ENCODE measurements around the gene BAZ1A. TPM values are rescaled to one million over a fixed set of nuclear protein-coding genes. Genes with fewer than 3 reads are reported as not detected.

BAZ1A gene
- total RNA-seq, 1 donor from 2014 or later = 5.6 TPM

- intact Hi-C loops (cut with DNase I) = no loop called here
- ATAC-seq (no peak), DNase-seq (ENCODE audit: missing footprints) (no peak)
Measured at GRCh38 chr14:34797747-34798583, 77.2 kb downstream of the BAZ1A start.

- intact Hi-C loops (cut with DNase I) = no loop called here
- DNase-seq (ENCODE audit: missing footprints) (no peak), ATAC-seq (no peak)
Measured at GRCh38 chr14:34796902-34797301, 78.3 kb downstream of the BAZ1A start.

DNA sequence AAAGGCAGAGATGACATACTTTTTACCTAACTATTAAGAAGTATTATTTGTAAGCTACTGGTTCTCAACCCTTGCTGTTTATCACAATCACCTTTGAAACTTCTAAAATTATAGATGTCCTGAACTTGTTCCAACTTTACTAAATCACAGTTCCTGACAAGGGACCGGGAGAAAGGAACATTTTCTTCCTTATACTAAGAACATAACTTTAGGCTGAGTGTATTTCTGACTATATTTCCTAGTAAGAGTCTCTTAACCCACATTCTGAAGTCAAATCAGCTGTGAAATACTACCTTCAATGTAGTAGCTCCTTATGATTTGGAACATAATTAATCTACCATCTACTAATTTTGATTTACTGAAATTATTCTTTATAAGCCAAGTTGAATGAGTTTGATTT is 80.2 kb downstream of the BAZ1A start:
- intact Hi-C loops (cut with DNase I) = no loop called here

GRCh38 chr14:34794217-34794616 is 80.9 kb downstream of the BAZ1A start:
- DNase-seq (ENCODE audit: missing footprints) (no peak), ATAC-seq (no peak)
- intact Hi-C loops (cut with DNase I) = no loop called here

More for the DNA sequence above, 80.2 kb downstream of the BAZ1A start:
- ATAC-seq (no peak), DNase-seq (ENCODE audit: missing footprints) (no peak)

GRCh38 chr14:34792598-34792997 is 82.6 kb downstream of the BAZ1A start:
- intact Hi-C loops (cut with DNase I) = no loop called here
- ATAC-seq = no peak
- DNase-seq (ENCODE audit: missing footprints) = no peak

DNA sequence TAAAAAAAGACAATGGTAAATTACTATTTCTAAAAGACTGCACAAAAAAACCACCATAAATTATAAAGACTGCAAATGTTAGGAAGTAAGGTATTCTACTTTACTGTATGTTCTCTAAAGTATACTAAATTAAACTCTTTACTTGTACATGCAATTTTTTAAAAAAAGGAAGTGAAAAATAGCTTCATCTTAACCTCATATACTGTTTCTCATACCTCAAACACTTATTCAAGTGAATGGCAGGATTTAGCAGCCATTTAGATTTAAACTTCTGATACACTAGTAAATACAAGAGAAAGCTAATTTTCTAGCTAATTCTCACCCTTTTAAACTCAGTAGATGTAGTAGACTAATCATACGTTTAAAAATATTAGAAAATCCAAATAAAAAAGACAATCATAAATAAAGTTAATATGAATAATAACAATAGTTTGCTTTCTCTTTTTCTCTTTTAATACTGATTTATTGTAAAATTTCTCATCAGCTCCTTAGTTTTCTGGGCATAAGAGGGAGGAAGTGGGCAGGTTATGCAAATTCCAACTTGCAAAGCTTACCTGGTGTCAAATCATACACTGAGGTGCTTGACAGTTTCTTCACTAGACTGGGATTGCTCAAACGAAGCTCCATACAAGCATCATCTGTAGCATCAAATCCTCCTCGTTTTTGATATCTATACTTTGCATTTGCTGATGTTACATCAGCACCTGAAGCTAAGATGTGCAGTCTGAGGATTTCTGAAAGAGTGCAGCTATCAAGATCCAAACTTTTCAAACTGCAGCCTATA is 89.7 kb downstream of the BAZ1A start:
- intact Hi-C loops (cut with DNase I) = no loop called here
- no peak for DNase-seq (ENCODE audit: missing footprints)
- no peak for ATAC-seq

- intact Hi-C loops (cut with DNase I) = no loop called here
- ATAC-seq = no peak
Measured at GRCh38 chr14:34782031-34782430, 93.1 kb downstream of the BAZ1A start.

DNA sequence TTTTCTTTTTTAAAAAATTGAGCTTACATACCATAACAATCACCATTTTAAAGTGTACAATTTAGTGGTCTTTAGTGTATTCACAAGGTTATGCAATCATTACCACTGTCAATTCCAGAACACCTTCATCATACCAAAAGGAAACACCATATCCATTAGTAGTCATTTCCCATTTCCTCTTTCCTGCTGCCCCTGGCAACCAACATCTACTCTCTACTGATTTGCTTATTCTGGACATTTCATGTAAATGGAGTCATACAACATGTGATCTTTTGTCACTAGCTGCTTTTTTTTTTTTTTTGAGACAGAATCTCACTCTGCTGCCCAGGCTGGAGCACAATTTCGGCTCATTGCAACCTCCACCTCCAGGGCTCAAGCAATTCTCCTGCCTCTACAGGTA is 93.9 kb downstream of the BAZ1A start:
- DNase-seq (ENCODE audit: missing footprints) = no peak
- ATAC-seq = no peak
- intact Hi-C loops (cut with DNase I) = no loop called here

More at GRCh38 chr14:34782031-34782430, 93.1 kb downstream of the BAZ1A start:
- no peak for DNase-seq (ENCODE audit: missing footprints)

GRCh38 chr14:34780646-34781045 is 94.5 kb downstream of the BAZ1A start:
- intact Hi-C loops (cut with DNase I) = no loop called here
- ATAC-seq = no peak

DNA sequence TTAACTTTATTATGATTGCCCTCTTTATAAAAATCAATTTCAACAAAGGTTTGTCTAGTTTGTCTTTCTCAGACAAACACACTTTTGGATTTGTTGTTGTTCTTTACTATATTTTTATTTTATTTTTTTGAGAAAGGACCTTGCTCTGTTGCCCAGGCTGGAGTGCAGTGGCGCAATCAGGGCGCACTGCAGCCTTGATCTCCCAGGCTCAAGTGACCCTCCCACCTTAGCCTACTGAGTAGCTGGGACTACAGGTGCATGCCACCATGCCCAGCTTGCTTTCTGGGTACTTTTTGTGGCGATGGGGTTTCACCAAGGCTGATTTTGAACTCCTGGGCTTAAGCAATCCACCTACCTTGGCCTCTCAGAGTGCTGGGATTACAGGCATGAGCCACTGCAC is 96.4 kb downstream of the BAZ1A start:
- no peak for ATAC-seq
- DNase-seq (ENCODE audit: missing footprints) = no peak
- intact Hi-C loops (cut with DNase I) = no loop called here

More at GRCh38 chr14:34780646-34781045, 94.5 kb downstream of the BAZ1A start:
- no peak for DNase-seq (ENCODE audit: missing footprints)

DNA sequence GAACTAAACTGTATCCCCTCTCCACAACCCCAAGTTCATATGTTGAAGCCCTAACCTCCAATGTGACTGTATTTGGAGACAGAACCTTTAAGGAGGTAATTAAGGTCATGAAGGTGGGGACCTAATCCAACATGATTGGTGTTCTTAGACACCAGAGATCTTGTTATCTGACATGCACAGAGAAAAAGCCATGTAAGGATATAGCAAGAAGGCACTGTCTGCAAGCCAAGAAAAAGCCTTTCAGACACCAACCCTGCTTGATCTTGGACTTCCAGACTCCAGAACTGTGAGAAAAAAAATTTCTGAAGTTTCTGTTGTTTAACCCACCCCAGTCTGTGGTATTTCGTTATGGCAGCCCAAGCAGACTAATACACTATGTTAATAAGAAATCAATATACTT is 98.5 kb downstream of the BAZ1A start:
- no peak for ATAC-seq
- no peak for DNase-seq (ENCODE audit: missing footprints)
- intact Hi-C loops (cut with DNase I) = no loop called here

DNA sequence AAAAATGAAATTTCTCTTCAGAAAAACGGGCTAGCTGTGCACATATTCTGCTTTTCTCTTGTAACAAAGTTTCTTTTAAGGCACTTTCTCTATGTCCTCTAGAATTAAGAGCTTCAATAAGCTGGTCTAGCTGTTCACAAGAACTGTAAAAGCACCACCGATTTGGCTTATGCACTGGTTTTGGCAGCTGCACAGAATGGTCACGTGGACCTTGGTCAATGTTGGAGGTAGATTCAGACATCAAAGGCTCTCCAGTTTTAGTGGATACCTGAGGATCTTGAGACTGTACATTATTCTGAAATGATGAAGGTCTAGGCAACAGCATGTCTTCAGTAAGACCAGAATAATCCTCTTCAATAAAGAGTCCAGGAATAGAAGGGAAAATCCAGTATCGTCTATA is 99.2 kb downstream of the BAZ1A start:
- intact Hi-C loops (cut with DNase I) = no loop called here
- ATAC-seq = no peak
- DNase-seq (ENCODE audit: missing footprints) = no peak

GRCh38 chr14:34775342-34775741 is 99.8 kb downstream of the BAZ1A start:
- intact Hi-C loops (cut with DNase I) = no loop called here
- DNase-seq (ENCODE audit: missing footprints) = no peak
- ATAC-seq = no peak

- DNase-seq (ENCODE audit: missing footprints) = no peak
- no peak for ATAC-seq
- intact Hi-C loops (cut with DNase I) = no loop called here
Measured at GRCh38 chr14:34770901-34771300, 104.3 kb downstream of the BAZ1A start.

GRCh38 chr14:34766606-34767005 is 108.6 kb downstream of the BAZ1A start:
- no peak for DNase-seq (ENCODE audit: missing footprints)
- ATAC-seq = no peak
- intact Hi-C loops (cut with DNase I) = no loop called here

- ATAC-seq = no peak
- DNase-seq (ENCODE audit: missing footprints) = no peak
- intact Hi-C loops (cut with DNase I) = no loop called here
Measured at GRCh38 chr14:34766060-34766459, 109.1 kb downstream of the BAZ1A start.

DNA sequence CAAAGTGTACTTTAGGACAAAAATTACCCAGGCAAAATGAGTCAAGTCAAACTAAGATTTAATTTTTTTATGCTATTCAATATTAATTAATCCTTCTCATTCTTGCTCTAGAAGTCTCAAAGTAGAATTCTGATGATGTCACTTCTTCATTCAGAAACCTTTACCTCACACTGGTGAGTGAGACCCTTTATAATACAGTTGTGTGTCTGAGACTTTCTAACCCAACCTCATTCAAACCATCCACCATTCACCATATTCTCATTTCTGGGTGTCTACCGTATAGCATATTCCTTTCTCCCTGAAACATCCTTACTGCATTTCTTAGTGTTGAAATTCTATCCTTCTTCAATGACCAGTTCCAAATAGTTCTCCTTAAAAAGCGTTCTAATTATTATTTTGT is 119.9 kb downstream of the BAZ1A start:
- intact Hi-C loops (cut with DNase I) = no loop called here
- ATAC-seq = no peak
- DNase-seq (ENCODE audit: missing footprints) = no peak

- DNase-seq (ENCODE audit: missing footprints) (no peak), ATAC-seq (no peak)
- intact Hi-C loops (cut with DNase I) = no loop called here
Measured at GRCh38 chr14:34754687-34755086, 120.5 kb downstream of the BAZ1A start.

- no peak for ATAC-seq
- intact Hi-C loops (cut with DNase I) = no loop called here
- DNase-seq (ENCODE audit: missing footprints) = no peak
Measured at GRCh38 chr14:34750670-34751069, 124.5 kb downstream of the BAZ1A start.

GRCh38 chr14:34750233-34750632 is 124.9 kb downstream of the BAZ1A start:
- ATAC-seq (no peak), DNase-seq (ENCODE audit: missing footprints) (no peak)

More at GRCh38 chr14:34750233-34750632, 124.9 kb downstream of the BAZ1A start:
- intact Hi-C loops (cut with DNase I) = no loop called here
